Activated CD4-positive, alpha-beta T cell treated with anti-CD3 and anti-CD28 coated beads, Interleukin-2, Interleukin-4, amounts not matched to agents 100 ng/mL and 50 ng/mL, durations not matched to agents 16 hours and 8 hours (primary cell): ENCODE data around the gene TBL3.

ENCODE experiments used
- DNase-seq: peaks from one replicate; pipeline ENCODE4 v3.0.0-alpha.2; 2020; ENCODE audit warnings: low spot score

Gene TBL3

GRCh38 chr16:1964506-1965395, 7.1 kb upstream of the TBL3 start, which contains the start of gene RPS2:
Gene RPS2, minus strand, starts transcription at chr16:1964826. Its CDS starts 201 bp downstream, at chr16:1964625.
- DNase-seq = peak; percentile 99

- no peak for DNase-seq
These were observed 6.4 kb upstream of the TBL3 start for GRCh38 chr16:1965396-1966001.

GRCh38 chr16:1966460-1966859, 5.4 kb upstream of the TBL3 start, which contains the start of gene RNF151:
Gene RNF151, plus strand, starts transcription at chr16:1966856. Its CDS starts 26 bp downstream, at chr16:1966882.
- DNase-seq = no peak

DNA sequence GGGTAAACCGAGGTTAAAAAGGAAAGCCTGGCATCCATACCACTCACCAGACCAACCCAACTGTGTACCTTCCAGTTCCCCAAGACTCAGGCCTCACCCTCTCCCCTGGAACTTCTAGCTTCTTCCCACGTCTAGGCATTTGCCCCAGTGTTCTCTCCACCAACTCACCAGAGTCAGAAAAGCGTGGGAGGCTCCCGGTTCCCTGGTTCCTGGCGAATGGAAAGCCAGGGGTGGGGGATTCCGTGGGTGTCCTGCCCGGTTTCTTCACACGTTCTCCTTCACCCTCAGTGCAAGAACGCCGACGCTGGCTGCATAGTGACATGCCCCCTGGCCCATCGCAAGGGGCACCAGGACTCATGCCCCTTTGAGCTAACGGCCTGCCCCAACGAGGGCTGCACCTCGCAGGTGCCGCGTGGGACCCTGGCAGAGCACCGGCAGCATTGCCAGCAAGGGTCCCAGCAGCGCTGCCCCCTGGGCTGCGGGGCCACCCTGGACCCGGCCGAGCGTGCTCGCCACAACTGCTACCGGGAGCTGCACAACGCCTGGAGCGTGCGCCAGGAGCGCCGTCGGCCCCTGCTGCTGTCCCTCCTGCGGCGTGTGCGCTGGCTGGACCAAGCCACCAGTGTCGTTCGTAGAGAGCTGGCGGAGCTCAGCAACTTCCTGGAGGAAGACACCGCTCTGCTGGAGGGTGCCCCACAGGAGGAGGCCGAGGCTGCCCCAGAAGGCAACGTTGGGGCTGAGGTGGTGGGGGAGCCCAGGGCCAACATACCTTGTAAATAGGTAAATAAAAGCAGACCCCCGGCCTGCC, 3.5 kb upstream of the TBL3 start:
- no peak for DNase-seq

DNA sequence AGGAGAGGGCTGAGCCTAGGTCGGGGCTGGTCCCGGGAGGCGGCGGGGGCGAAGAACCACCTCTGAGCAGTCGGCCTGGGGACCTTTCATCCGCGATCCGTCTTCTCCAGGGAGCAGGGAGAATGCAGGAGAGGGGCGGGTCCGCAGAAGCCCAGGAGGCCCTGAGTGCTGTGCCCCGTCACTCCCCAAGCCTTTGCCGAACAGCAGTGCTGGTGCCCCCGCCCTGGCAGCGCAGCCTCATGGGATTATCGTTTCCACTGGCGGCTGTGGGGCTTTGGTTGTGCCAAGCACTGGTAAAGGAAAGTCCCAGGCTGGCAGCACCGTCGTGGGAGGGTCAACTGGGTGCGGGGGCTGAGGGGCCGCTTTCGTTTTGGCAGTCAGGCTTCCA, 631 bp downstream of the TBL3 start:
- DNase-seq = no peak

- DNase-seq = no peak
These were observed 1.8 kb downstream of the TBL3 start for GRCh38 chr16:1973461-1974156.

- DNase-seq = no peak
These were observed 2.6 kb downstream of the TBL3 start for GRCh38 chr16:1974157-1975070.

DNA sequence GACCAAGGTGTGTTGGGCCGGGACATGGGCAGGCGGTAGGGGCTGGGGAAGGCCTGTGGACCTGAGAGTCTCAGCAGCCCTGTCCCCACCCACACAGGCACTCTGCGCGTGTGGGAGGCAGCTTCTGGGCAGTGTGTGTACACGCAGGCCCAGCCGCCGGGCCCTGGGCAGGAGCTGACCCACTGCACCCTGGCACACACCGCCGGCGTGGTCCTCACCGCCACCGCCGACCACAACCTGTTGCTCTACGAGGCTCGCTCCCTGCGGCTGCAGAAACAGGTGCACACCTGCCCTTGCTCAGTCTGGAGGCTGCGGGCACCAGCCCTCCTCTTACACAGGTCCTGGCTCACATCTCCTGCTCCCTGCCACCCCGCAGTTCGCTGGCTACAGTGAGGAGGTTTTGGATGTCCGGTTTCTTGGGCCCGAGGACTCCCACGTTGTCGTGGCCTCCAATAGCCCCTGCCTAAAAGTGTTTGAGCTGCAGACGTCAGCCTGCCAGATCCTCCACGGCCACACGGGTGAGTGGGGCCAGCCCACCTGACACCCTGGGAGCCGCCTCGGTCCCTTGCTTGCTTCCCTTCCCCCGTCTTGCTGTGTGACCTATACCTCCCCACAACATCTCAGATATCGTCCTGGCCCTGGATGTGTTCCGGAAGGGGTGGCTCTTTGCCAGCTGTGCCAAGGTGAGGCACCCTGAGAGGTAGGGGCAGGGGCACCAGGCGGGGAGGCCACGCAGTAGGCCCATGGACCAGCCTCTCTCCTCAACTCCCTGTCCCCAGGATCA, 3.8 kb downstream of the TBL3 start:
- DNase-seq = no peak

DNA sequence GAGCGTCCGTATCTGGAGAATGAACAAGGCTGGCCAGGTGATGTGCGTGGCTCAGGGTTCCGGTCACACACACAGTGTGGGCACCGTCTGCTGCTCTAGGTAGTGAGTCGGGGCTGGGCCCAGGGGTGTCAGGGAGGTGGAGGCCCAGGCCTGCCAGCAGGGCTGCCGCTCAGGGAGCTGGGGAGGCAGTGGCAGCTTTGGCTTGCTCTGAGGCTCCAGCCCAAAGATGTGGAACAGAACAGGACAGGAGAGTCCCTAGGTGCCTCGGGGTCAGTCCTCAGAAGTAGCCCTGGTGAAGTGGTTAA, 4.3 kb downstream of the TBL3 start:
- DNase-seq = no peak

DNA sequence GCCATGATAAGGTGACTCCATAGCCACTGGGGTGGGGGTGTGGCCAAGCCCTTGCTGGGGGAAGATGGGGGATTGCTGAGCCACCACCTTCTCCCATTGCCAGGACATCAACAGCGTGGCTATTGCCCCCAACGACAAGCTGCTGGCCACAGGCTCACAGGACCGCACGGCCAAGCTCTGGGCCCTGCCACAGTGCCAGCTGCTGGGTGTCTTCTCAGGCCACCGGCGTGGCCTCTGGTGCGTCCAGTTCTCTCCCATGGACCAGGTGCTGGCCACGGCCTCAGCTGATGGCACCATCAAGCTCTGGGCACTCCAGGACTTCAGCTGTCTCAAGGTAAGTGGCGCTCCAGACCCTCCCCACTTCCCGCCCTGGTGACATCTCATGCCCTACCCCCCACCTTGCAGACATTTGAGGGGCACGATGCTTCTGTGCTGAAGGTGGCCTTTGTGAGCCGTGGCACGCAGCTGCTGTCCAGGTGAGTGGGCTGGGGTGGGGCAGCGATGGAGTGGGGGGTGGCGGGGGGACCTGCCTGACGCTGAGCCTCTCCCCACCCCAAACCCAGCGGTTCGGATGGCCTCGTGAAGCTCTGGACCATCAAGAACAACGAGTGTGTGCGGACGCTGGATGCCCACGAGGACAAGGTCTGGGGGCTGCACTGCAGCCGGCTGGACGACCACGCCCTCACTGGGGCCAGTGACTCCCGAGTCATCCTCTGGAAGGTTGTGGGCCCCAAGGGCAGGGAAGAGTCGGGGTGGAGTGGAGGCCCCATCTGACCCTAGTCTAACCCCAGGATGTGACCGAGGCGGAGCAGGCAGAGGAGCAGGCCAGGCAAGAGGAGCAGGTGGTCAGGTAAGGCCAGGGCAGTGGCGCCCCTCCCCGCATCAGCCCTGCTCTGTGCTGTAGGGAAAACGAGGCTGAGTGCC, 5.4 kb downstream of the TBL3 start:
- DNase-seq = no peak

DNA sequence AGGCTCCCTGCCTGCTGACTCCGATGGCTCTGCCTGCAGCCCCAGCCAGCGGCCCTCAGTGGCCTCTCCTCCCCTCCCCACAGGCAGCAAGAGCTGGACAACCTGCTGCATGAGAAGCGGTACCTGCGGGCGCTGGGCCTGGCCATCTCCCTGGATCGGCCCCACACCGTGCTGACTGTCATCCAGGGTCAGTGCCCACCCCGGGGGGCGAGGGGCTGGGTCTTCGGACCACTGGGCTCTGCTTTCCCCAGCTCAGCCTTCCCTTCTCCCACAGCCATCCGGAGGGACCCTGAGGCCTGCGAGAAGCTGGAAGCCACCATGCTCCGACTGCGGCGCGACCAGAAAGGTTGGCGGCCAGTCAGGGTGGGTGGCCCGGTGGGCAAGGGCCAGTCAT, 6.0 kb downstream of the TBL3 start:
- DNase-seq = no peak

DNA sequence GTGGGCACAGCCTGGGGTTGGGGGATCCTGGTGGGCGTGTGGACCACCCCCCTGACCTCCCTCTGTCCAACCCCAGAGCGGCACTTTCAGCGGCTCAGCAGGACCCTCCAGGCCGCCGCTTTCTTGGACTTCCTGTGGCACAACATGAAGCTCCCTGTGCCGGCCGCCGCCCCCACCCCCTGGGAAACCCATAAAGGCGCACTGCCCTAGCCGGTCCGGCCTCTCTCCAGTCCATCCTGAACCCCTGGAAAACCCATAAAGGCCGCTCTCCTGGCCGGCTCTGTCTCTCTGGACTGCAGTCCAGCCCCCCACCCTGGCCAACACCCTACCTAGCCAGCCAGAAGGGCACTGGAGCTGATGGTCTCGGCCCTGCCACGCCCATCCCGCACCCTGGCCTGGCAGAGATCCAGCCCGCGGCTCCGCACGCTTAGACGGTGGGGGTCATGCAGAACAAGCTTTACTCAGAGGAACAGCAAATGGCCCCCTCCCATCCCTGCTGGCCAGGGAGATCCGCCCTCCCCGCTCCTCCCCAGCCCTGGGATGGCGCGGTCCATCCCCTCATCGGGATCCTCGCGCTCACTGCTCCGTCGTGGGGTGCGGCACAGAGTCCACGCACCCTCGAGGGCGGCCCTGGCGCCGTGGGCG, 6.7 kb downstream of the TBL3 start:
- DNase-seq = no peak

DNA sequence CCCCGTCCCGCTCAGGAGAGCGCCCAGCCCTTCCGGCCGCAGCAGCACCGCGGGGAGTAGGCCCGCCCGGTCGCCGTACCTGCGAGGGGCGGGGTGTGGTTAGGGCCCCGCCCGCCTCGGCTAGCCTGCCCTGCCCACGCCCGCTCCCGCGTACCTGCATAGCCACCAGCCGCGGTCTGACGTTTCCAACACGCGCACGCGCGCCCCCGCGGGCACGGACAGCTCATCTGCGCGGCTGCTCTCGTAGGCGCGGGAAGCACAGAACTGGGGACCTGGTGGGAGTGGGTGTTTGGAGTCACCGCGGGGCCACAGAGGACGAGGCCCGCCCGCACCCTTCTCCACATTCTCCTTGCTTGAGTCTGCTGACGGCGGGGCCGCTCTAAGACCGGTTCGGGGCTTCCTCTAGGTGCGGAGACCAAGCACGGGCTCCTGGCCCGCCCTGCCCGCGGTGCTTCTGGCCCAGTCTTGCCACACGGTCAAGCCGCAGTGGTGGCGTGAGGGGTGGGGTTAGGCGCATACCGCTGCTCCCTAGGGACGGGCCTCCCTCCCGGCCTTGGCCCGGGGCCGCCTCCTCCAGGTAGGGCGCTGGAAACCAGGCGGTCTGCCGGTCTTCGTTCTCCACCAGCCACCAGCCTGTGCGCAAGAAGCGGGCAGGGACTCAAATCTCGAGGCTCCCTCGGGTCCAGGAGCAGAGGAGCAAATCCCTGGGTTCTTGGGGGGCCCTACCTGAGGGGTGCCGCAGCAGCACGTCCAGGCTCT, 7.6 kb downstream of the TBL3 start:
- no peak for DNase-seq

DNA sequence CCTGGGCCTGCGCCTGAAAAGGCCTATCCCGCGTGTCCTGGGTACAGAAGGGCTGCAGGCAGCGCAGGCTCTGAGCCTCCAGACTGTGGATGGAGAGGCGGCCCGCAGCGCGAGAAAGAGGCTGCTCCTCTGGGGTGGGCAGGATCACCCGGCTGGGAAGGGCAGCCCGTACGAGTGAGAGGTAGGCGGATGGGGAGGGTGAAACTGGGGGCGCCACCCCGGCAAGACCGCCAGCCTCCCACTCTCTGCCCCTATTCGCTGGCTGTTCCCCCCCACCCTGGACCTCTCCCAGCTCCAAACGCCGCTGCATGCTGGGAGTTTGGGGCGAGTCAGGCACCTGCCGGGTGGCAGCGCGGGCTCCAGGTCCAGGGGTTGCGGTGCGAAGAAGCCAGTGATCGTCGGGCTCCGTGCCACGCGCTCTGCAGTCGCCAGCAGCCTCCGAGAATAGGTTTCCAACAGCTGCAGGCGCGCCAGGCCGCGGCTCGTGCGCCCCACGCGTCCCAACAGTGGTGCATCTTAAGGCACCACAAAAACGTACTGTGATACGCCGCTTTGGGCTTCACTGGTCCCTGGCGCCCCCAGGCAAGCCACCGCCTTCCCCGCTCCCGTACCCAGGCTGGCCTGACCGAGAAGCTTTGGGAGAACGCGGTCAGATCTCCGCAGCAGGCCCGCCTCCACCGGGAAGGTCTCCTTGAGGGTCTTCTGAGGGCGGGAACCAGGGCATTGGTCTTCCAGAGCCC, 8.3 kb downstream of the TBL3 start:
- no peak for DNase-seq

GRCh38 chr16:1980770-1981087, 8.9 kb downstream of the TBL3 start:
- DNase-seq = no peak

GRCh38 chr16:1981398-1981836, 9.6 kb downstream of the TBL3 start, which contains the start of gene NOXO1:
Gene NOXO1, minus strand, starts transcription at chr16:1981469. Its CDS starts 290 bp downstream, at chr16:1981179.
- DNase-seq = no peak

DNA sequence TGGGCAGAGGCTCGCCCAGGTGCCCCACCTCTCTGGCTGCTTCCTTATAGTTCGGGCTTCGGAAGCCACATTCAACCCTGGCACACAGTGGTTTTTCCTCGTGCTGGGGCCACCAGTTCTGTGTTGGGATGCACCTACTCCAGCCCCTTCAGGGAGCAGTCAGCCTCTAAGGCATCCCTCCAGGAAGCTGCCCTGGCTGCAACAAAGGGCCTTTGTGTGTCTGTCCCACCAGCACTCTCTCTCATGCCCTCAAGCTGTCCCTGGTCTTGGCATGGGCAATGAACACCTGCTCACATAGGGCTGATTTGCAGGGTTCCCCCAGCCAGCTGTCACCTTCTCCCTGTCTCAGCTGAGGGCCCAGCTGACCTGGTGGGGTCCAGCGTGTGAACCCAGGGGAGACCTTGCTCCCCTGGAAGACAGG, 10.2 kb downstream of the TBL3 start:
- no peak for DNase-seq
